SK-N-SH treated with all-trans-retinoic acid at 6 μM for 48 hours (cell line): ENCODE measurements around the gene ADRA2B.

Experiments
- ESRRG ChIP-seq: fragments of 250-450 bp; sonication (Bioruptor Pico); IDR thresholded peaks from 2 replicates; pipeline ENCODE4 v1.6.1; 2021; ENCODE audit warnings: mild to moderate bottlenecking
- OSR1 ChIP-seq: fragments of 250-450 bp; sonication (Bioruptor Pico); IDR thresholded peaks from 2 replicates; pipeline ENCODE4 v1.8.0; 2022; ENCODE audit warnings: moderate library complexity, mild to moderate bottlenecking, inconsistent platforms
- ZFP3 ChIP-seq: fragments of 250-450 bp; sonication (Bioruptor Pico); IDR thresholded peaks from 2 replicates; pipeline ENCODE4 v1.5.0; 2020; ENCODE audit warnings: mild to moderate bottlenecking, moderate library complexity
- ZFP30 ChIP-seq: fragments of 450-650 bp; formaldehyde crosslinking; IDR thresholded peaks from 2 replicates; pipeline ENCODE4 v1.5.0; 2022; ENCODE audit warnings: mild to moderate bottlenecking, moderate library complexity
- TF ChIP-seq, protein P1 (sequence below): fragments of 250-450 bp; sonication (Bioruptor Pico); IDR thresholded peaks from 2 replicates; pipeline ENCODE4 v1.5.1; 2021; ENCODE audit warnings: mild to moderate bottlenecking, moderate library complexity
- TF ChIP-seq, protein P2 (sequence below): fragments of 250-450 bp; sonication (Bioruptor Pico); IDR thresholded peaks from 2 replicates; pipeline ENCODE4 v1.8.0; 2020; ENCODE audit warnings: mild to moderate bottlenecking, moderate library complexity, borderline replicate concordance

DNA sequence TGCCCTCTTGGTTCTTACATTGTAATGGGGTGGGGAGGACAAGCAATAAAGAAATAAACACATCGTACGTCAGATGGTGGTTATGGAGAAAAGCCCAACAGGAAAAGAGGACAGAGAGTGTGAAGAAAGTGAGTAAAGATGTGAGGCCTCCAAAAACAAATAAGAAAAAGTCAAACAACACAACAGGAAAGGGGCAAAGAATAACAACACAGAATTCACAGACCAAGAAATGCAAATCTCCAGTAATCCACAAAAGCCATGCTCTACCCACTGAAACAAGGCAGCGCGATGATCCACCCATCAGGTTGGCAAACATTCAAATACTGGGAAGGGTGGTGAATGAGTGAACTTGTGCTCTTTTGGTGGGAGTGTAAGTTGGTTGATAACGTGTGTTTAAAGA is 45.5 kb upstream of the ADRA2B start:
- no peak for TF ChIP-seq ZFP3 (CRISPR knock-in tag)
- no peak for TF ChIP-seq ZFP30 (CRISPR knock-in tag)
- no peak for TF ChIP-seq OSR1
- TF ChIP-seq, protein P1, sequence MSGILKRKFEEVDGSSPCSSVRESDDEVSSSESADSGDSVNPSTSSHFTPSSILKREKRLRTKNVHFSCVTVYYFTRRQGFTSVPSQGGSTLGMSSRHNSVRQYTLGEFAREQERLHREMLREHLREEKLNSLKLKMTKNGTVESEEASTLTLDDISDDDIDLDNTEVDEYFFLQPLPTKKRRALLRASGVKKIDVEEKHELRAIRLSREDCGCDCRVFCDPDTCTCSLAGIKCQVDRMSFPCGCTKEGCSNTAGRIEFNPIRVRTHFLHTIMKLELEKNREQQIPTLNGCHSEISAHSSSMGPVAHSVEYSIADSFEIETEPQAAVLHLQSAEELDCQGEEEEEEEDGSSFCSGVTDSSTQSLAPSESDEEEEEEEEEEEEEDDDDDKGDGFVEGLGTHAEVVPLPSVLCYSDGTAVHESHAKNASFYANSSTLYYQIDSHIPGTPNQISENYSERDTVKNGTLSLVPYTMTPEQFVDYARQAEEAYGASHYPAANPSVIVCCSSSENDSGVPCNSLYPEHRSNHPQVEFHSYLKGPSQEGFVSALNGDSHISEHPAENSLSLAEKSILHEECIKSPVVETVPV (CRISPR knock-in tag): no peak
- TF ChIP-seq ESRRG (CRISPR knock-in tag): no peak
- TF ChIP-seq, protein P2, sequence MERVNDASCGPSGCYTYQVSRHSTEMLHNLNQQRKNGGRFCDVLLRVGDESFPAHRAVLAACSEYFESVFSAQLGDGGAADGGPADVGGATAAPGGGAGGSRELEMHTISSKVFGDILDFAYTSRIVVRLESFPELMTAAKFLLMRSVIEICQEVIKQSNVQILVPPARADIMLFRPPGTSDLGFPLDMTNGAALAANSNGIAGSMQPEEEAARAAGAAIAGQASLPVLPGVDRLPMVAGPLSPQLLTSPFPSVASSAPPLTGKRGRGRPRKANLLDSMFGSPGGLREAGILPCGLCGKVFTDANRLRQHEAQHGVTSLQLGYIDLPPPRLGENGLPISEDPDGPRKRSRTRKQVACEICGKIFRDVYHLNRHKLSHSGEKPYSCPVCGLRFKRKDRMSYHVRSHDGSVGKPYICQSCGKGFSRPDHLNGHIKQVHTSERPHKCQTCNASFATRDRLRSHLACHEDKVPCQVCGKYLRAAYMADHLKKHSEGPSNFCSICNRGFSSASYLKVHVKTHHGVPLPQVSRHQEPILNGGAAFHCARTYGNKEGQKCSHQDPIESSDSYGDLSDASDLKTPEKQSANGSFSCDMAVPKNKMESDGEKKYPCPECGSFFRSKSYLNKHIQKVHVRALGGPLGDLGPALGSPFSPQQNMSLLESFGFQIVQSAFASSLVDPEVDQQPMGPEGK (CRISPR knock-in tag): no peak
